Measurements from ENCODE around the gene DGCR2. TPM values are rescaled to one million over a fixed set of nuclear protein-coding genes. Genes with fewer than 3 reads are reported as not detected.

Gene DGCR2
- total RNA-seq, 1 donor from 2014 or later, result 64.4 TPM

DNA sequence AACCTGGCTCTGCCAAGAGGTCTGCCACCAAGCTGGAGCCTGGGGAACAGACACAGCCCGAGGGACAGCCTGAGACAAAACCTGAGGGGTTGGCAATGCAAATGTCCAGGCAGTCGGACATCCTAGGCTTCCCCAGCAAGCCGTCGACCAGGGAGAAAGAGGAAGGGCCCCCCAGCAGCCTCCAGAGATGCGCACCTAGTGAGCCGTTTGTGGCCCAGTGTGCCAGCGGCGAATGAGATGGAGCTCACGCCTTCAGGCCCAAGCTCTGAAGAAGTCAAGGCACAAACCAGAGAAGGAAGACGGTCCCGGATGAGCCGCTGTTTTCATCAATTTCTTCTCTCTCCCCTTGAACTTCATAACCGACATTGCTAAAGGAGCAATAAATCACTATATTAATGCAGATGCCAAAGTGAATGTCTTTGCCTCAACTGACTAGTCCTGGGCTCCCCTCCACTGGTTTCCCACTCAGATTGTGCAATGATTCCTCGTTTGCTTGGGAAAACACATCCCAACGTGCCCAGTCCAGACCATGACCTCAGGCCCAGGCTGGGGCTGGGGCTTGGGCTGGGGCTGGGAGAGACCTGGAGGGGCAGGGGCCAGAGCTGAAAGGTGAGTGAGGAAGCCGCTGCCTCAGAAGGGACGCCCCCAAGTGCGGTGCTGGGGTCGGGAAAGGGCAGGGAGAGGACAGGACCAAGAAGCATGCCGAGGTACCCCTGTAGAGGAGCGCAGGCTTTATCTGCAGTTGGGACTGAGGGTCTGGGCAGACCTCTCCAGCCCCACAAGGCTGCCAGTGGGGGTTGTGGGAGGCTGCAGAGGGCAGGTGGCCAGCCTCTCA, 3.5 kb upstream of the DGCR2 start:
- no peak for DNase-seq (ENCODE audit: extremely low spot score, unreplicated experiment)

DNA sequence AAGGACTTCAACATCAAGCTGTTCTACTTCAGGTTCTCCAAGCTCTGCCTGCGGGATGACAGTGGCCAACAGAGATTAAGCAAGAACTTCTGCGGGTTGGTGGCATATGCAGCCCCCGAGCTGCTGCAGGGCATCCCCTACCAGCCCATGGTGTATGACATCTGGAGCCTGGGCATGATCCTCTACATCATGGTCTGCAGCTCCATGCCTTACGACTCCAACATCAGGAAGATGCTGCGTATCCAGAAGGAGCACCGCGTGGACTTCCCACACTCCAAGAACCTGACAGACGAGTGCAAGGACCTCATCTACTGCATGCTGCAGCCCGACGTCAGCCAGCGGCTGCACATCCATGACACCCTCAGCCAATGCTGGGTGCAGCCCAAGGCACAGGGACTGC, 2.8 kb upstream of the DGCR2 start:
- Mint-ChIP-seq H3K4me3 (ENCODE audit: unreplicated experiment) (no peak overlapping the region), H3K4me1 (ENCODE audit: unreplicated experiment) (peaks cover 23% of the 10 kb centered on the region), H3K27me3 (ENCODE audit: unreplicated experiment) (no peaks in the 10 kb centered on the region), H3K9me3 (ENCODE audit: unreplicated experiment) (no peaks in the 10 kb centered on the region), H3K36me3 (ENCODE audit: unreplicated experiment) (no peaks in the 10 kb centered on the region), H3K27ac (ENCODE audit: unreplicated experiment) (no peak overlapping the region)
- TF ChIP-seq, protein P1, sequence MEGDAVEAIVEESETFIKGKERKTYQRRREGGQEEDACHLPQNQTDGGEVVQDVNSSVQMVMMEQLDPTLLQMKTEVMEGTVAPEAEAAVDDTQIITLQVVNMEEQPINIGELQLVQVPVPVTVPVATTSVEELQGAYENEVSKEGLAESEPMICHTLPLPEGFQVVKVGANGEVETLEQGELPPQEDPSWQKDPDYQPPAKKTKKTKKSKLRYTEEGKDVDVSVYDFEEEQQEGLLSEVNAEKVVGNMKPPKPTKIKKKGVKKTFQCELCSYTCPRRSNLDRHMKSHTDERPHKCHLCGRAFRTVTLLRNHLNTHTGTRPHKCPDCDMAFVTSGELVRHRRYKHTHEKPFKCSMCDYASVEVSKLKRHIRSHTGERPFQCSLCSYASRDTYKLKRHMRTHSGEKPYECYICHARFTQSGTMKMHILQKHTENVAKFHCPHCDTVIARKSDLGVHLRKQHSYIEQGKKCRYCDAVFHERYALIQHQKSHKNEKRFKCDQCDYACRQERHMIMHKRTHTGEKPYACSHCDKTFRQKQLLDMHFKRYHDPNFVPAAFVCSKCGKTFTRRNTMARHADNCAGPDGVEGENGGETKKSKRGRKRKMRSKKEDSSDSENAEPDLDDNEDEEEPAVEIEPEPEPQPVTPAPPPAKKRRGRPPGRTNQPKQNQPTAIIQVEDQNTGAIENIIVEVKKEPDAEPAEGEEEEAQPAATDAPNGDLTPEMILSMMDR (IDR thresholded peaks at IDR 0.05), result no peak
- no peak for DNase-seq (ENCODE audit: extremely low spot score, unreplicated experiment)

More for the DNA sequence above, 3.5 kb upstream of the DGCR2 start:
- no peak overlapping the region for H3K4me3 Mint-ChIP-seq (ENCODE audit: unreplicated experiment)
- no peak overlapping the region for H3K27ac Mint-ChIP-seq (ENCODE audit: unreplicated experiment)
- TF ChIP-seq, protein P1 (IDR thresholded peaks at IDR 0.05), result no peak
- no peaks in the 10 kb centered on the region for H3K9me3 Mint-ChIP-seq (ENCODE audit: unreplicated experiment)
- H3K27me3 Mint-ChIP-seq (ENCODE audit: unreplicated experiment), result no peaks in the 10 kb centered on the region
- no peaks in the 10 kb centered on the region for H3K36me3 Mint-ChIP-seq (ENCODE audit: unreplicated experiment)
- peaks cover 16% of the 10 kb centered on the region for H3K4me1 Mint-ChIP-seq (ENCODE audit: unreplicated experiment)

DNA sequence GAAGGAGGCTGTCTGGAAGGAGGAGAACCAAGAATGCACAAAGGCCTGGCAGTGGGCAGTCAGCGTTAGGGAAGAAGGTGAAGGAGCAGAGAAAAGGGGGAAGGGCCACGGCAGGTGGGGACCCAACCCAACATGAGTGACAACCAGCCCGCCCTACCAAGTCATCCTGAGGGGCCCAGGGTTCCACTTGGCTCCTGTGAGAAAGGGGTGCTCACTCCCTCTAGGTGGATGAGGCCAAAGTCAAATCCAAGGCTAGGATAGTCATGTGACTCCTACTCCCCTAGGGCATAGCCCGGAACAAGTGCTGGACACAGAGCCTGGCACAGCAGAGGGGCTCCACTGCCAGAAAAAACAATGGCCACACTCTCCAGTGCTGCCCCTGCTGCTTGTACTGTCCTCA, 2.2 kb upstream of the DGCR2 start:
- Mint-ChIP-seq H3K36me3 (ENCODE audit: unreplicated experiment) (no peaks in the 10 kb centered on the region), H3K27me3 (ENCODE audit: unreplicated experiment) (no peaks in the 10 kb centered on the region), H3K4me1 (ENCODE audit: unreplicated experiment) (peaks cover 26% of the 10 kb centered on the region), H3K9me3 (ENCODE audit: unreplicated experiment) (no peaks in the 10 kb centered on the region), H3K27ac (ENCODE audit: unreplicated experiment) (no peak overlapping the region), H3K4me3 (ENCODE audit: unreplicated experiment) (no peak overlapping the region)
- TF ChIP-seq, protein P1 (IDR thresholded peaks at IDR 0.05), result no peak
- no peak for DNase-seq (ENCODE audit: extremely low spot score, unreplicated experiment)

DNA sequence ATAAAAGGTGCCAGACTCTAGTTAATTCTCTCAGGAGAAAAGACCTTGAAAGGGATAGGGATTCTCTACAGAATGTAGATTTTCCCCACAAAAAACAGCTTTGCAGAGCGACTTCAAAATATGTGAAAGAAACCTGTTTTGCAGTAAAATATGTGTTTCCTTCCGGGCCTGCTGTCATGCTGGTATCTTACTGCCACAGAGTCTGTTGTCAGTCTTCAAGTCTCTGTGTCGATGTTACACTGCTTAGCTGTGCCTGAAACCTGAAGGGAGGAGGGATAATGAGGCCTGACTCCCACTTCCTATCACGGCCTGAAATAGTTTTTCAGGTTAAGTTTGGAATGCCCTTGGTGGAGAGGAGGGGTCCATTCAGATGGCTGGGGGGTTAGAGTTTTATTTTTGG, 1.7 kb upstream of the DGCR2 start:
- Mint-ChIP-seq H3K9me3 (ENCODE audit: unreplicated experiment) (no peaks in the 10 kb centered on the region), H3K27me3 (ENCODE audit: unreplicated experiment) (no peaks in the 10 kb centered on the region), H3K4me1 (ENCODE audit: unreplicated experiment) (peaks cover 30% of the 10 kb centered on the region), H3K4me3 (ENCODE audit: unreplicated experiment) (no peak overlapping the region), H3K27ac (ENCODE audit: unreplicated experiment) (no peak overlapping the region), H3K36me3 (ENCODE audit: unreplicated experiment) (no peaks in the 10 kb centered on the region)
- no peak for DNase-seq (ENCODE audit: extremely low spot score, unreplicated experiment)
- TF ChIP-seq, protein P1 (IDR thresholded peaks at IDR 0.05), result no peak

DNA sequence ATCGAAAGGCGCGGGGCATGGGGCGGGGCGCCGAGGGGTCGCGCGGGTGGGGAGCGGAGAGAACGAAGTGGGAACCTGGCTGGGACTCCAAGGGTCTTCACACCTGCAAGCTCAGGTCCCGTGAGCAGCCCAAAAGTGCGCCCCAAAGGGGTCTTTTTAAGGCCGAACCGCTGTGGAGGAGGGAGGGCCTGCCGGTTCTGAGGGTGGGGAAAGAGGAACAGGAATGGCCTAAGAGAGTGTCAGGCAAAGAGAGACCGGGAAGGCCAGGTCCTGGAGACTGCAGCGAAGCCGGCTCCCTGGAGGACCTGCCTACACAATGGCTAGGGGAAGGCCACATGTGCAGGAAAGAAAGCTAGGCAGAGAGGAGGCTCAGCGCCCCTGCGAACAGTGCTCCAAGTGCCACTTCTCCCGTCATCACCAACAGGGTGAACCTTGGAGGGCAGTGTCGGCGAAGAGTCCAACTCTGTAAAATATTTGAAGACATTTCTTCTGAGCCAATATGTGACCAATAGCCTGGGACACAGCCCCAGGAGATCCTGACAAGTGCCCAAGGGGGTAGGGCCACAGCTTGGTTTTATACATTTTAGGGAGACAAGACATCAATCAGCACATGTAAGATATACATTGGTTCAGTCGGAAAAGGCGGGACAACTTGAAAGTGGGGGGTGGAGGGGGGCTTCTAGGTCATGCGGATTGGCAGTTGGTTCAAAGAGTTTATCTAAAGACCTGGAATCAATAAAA, 710 bp upstream of the DGCR2 start:
- peak overlapping the region; percentile 47 for H3K27ac Mint-ChIP-seq (ENCODE audit: unreplicated experiment)
- no peaks in the 10 kb centered on the region for H3K27me3 Mint-ChIP-seq (ENCODE audit: unreplicated experiment)
- H3K4me3 Mint-ChIP-seq (ENCODE audit: unreplicated experiment), result peak overlapping the region; percentile 84
- H3K9me3 Mint-ChIP-seq (ENCODE audit: unreplicated experiment), result no peaks in the 10 kb centered on the region
- H3K4me1 Mint-ChIP-seq (ENCODE audit: unreplicated experiment), result peaks cover 33% of the 10 kb centered on the region
- DNase-seq (ENCODE audit: extremely low spot score, unreplicated experiment), result no peak
- TF ChIP-seq, protein P1 (IDR thresholded peaks at IDR 0.05), result no peak
- H3K36me3 Mint-ChIP-seq (ENCODE audit: unreplicated experiment), result no peaks in the 10 kb centered on the region
